Measurements from ENCODE around the gene CACHD1. TPM values are rescaled to one million over a fixed set of nuclear protein-coding genes. Genes with fewer than 3 reads are reported as not detected.

CACHD1 gene
- polyA plus RNA-seq, 3 donors from 2014 or later = not detected

DNA sequence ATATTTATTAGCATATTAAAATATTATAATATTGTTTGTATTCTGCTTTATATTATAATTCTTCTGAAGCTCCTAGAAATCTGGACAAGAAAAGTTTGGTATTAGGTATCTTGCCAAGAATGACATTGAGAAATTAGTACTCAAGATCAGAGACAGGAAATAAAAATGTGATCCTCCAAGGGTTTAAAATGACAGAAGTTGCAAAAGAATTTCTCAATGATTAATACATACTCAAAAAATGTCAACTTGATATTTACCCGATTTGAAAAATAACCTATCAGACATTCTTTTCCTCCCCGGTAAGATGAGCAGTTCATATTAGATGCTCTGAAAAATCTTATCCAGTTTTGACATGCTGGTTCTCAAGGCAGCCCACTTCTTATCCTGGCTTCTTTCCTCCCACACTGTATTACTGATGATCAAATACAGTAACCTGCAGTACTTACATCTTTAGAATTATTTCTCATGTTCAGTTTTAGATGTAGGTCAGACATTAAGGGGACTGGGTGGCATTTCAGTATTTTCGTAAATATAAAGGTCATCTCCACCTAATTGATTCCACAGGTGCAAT is 55.3 kb downstream of the CACHD1 start:
- peaks cover 0 to 9% (median 2%) of the 10 kb centered on the region in 3 donors for H3K27me3 Mint-ChIP-seq (ENCODE audit: low read depth in 3 of 3)
- no peak overlapping the region for H3K4me3 Mint-ChIP-seq
- H3K4me1 Mint-ChIP-seq = no peaks in the 10 kb centered on the region
- no peak overlapping the region for H3K27ac Mint-ChIP-seq
- no peak for DNase-seq
- no peaks in the 10 kb centered on the region for H3K36me3 Mint-ChIP-seq
- no peaks in the 10 kb centered on the region for H3K9me3 Mint-ChIP-seq

DNA sequence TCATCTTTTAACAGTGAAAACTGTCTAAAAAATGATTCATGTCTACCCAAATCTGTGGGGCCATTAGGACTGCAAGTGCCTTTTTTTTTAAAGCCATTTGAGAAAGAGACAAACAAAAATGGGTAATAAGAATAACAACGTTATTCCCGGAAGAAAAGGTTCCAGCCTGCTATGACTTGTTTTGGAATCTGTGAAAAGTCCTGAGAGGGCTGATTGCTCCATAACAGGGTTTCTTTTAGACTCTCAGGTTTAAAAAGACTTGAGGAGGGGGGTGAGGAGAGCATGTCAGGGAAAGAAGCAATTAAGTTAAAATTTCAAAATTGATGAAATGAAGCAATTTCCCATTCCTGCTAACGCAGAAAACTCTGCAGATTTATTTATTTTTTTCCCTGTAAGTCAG is 56.4 kb downstream of the CACHD1 start:
- H3K4me1 Mint-ChIP-seq = no peaks in the 10 kb centered on the region
- no peaks in the 10 kb centered on the region for H3K9me3 Mint-ChIP-seq
- DNase-seq = no peak
- no peaks in the 10 kb centered on the region for H3K36me3 Mint-ChIP-seq
- H3K27ac Mint-ChIP-seq = no peak overlapping the region
- no peak overlapping the region for H3K4me3 Mint-ChIP-seq
- H3K27me3 Mint-ChIP-seq (ENCODE audit: low read depth in 3 of 3) = peaks cover 0 to 12% (median 2%) of the 10 kb centered on the region in 3 donors

DNA sequence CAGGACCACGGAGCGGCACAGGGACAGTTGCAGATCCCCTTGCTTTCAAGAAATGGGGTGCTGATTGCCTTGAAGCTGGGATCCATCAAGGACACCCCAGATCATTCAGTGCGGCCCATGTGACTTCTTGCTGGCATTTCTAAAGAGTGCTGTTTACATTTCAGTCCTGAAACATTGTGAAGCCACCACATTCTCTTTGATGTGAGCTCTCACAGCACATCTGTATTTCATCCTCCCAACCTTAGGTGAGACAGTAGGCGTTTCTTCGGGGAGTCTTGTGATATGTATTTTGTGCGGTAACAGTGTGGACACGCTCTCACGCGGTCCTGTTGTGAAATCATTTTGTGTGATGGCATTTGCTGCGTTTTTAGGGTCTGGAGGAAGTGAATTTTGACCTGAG is 57.2 kb downstream of the CACHD1 start:
- no peaks in the 10 kb centered on the region for H3K9me3 Mint-ChIP-seq
- no peak overlapping the region for H3K4me3 Mint-ChIP-seq
- H3K27me3 Mint-ChIP-seq (ENCODE audit: low read depth in 3 of 3) = peaks cover 0 to 12% (median 2%) of the 10 kb centered on the region in 3 donors
- H3K36me3 Mint-ChIP-seq = no peaks in the 10 kb centered on the region
- H3K4me1 Mint-ChIP-seq = no peaks in the 10 kb centered on the region
- DNase-seq = no peak
- H3K27ac Mint-ChIP-seq = no peak overlapping the region

DNA sequence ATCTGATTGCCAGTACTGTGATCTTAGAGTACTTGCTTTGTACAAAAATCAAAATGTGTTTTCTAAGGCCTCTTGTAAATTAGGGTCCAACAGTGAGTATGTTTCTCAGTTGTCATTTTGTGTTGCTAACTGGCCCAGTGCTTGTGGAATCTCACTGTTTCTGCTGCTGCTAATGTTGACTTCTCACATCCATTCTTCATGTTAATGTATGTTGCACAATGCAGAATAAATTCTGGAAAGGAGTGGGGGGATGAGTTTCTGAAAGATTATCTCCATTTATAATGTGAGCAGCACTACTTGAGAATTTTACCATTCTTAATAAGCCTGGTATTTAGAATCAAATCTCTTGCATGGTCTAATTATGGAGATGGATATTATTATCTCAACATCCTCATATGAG is 57.9 kb downstream of the CACHD1 start:
- Mint-ChIP-seq H3K27ac (no peak overlapping the region), H3K9me3 (no peaks in the 10 kb centered on the region), H3K36me3 (no peaks in the 10 kb centered on the region), H3K4me1 (no peaks in the 10 kb centered on the region), H3K27me3 (ENCODE audit: low read depth in 3 of 3) (peaks cover 0 to 12% (median 2%) of the 10 kb centered on the region in 3 donors), H3K4me3 (no peak overlapping the region)
- no peak for DNase-seq

DNA sequence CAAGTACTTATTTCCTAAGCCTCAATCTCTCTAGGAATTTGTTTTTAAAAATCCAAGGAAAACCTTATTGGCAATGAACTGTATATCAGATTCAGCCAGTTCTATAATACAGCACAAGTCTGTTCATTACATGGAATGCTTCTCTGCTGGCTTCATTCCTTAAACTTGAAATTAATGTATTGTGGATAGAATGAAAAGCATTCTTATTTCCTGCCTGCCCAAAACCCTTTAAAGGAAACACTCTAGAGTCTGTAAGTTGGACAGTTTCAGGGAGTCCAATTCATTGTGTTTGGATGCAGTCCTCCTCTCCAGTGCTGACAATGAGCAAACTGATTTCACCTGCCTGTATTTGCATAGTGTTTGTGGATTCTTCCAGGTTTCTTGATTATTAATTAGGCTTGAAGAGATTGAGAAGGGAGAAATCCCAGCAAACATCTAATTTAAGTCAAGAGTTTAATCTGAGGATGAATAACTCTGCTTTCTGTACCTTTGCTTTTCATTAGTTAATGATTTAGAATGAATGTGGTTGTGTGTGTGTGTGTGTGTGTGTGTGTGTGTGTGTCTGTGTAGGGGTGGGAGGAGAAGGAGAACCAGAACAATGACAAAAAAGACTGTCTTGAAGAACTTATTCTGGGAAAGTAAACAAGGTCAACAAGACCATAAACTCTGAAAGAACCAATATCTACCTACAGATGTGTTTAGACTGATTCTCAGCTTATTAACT is 61.2 kb downstream of the CACHD1 start:
- Mint-ChIP-seq H3K27me3 (ENCODE audit: low read depth in 3 of 3) (peaks cover 0 to 12% (median 0%) of the 10 kb centered on the region in 3 donors), H3K4me1 (no peaks in the 10 kb centered on the region), H3K9me3 (no peaks in the 10 kb centered on the region), H3K27ac (no peak overlapping the region), H3K4me3 (no peak overlapping the region), H3K36me3 (no peaks in the 10 kb centered on the region)
- no peak for DNase-seq

DNA sequence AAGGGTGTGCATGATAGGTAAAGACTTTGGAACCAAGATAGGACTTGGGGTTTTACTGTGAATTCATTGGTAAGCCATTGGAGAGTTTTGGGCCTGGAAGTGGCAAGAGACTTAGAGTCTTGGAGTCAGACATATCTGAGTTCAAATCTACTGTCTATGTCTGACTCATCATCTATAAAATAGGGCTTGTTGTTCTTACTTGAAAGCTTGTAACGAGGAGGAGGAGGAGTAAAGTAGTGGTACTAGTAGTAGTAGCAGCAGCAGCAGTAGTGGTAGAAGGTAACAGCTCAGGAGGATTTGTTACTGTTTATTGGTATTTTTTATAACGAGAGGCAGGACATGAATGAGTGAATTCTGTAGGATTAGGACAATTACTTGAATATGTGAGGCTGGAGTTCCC is 62.7 kb downstream of the CACHD1 start:
- no peaks in the 10 kb centered on the region for H3K4me1 Mint-ChIP-seq
- H3K36me3 Mint-ChIP-seq = no peaks in the 10 kb centered on the region
- no peaks in the 10 kb centered on the region for H3K9me3 Mint-ChIP-seq

DNA sequence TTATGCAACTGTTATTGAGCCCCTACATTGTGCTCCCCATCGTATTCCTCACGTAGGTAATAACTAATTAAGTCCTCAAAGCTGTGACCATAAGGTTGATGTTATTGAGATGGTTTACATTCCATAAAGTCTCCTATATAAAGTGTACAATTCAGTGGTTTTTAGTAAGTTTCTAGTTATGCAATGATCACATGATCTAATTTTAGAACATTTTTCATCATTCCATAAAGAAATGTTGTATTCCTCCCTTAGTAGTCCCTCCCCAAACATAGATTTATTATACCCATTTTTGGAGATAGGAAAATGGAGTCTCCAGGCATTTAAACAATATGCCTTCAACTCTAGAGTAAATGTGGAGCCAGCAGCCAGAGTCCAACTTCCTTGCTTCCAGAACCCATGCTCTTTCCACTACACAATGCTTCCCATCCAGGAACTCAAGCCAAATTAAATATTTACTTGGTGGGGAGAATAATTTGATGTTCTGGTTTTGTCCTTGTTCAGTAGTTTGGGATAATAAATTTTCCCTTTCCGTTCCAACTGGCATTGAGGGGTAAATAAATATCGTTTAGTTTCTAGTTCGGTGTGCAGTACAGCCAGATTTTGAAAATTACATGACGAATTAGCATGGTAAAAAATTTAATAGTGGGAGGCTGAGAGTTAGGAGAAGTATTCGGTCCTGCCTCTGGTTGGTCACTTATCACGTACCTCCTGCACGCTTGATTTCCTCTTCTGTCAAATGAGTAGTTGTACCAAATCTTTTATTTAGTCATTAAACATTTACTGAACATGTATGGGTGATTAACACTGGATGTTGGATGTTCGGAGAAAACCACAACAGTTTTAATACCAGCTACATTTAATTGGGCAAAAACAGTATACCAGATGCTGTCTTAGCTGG is 66.3 kb downstream of the CACHD1 start:
- Mint-ChIP-seq H3K27ac (no peak overlapping the region), H3K4me3 (no peak overlapping the region), H3K27me3 (ENCODE audit: low read depth in 3 of 3) (peaks cover 0 to 1% (median 0%) of the 10 kb centered on the region in 3 donors), H3K9me3 (no peaks in the 10 kb centered on the region), H3K36me3 (no peaks in the 10 kb centered on the region), H3K4me1 (no peaks in the 10 kb centered on the region)
- DNase-seq = no peak

More for the DNA sequence above, 62.7 kb downstream of the CACHD1 start:
- peaks cover 0 to 12% (median 0%) of the 10 kb centered on the region in 3 donors for H3K27me3 Mint-ChIP-seq (ENCODE audit: low read depth in 3 of 3)
- H3K4me3 Mint-ChIP-seq = no peak overlapping the region
- DNase-seq = no peak
- no peak overlapping the region for H3K27ac Mint-ChIP-seq

DNA sequence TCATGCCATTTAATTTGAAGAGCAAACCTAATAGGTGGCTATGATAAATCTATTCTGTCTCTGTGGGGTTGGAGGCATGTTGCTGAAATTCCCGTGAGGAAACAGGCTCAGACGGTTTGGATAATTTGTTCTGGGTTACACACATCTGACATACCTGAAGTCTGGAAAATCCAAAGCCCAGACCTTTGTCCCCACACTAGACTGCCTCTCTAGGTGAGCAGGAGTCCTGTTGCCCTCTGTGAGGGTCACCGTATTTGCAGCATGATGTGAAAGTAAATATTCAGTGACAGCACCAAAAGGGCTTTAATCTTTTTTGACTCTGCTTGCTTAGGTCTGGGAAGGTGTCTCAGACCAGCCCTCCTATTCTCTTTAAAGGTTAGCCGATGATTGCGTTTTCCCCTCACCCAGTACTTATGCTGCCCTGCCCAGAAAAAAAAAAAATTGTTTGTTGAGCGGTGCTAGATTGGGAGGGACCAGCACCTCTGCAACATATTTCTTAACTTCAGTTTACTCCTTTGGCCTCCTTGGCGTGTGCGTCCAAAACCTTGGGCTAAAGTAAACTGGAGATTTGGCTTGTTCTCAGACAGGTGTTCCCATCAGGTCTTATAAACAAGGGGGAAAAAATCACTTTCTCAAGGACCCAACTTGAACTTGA is 67.0 kb downstream of the CACHD1 start:
- Mint-ChIP-seq H3K9me3 (no peaks in the 10 kb centered on the region), H3K36me3 (no peaks in the 10 kb centered on the region), H3K27ac (no peak overlapping the region), H3K4me3 (no peak overlapping the region), H3K4me1 (no peaks in the 10 kb centered on the region), H3K27me3 (ENCODE audit: low read depth in 3 of 3) (no peaks in the 10 kb centered on the region)
- no peak for DNase-seq

DNA sequence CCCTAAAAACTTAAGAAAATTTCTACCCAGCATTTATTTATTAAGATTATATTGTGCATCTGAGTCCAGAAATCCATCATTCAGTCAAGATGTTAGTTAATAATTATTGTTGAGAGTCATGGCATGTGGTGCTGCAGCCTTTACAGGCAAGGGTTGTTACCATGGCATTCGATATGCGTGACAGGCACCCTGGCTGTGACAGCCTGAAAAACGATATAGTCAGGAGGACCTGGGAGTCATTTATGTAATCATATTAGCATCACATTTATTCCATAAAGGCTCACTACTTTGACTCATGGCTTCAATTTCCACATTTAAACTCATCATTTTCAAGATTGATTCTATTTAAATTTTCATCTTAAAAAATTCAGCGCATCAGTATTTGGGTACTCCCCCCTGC is 68.0 kb downstream of the CACHD1 start:
- Mint-ChIP-seq H3K4me3 (no peak overlapping the region), H3K27ac (no peak overlapping the region)
- no peak for DNase-seq

DNA sequence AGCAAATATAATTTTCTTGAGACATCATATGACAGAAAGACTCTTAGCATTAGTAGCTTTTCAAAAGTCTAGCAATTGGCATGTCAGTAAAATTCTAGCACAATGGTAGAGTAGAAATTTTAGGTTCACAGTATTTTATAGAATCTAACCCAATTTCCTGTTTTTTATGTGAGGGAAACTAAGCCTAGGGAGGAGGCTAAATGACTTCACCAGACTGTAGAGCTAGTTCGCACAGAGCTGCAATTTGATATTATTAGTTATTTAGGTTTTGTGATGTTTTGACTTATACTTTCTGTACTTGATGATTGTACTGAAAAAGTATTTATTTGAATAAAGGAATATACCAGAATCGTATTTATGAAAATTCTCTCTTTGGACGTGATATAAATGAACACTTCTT is 68.5 kb downstream of the CACHD1 start:
- no peaks in the 10 kb centered on the region for H3K36me3 Mint-ChIP-seq
- no peaks in the 10 kb centered on the region for H3K27me3 Mint-ChIP-seq (ENCODE audit: low read depth in 3 of 3)
- no peak overlapping the region for H3K4me3 Mint-ChIP-seq
- DNase-seq = no peak
- no peaks in the 10 kb centered on the region for H3K9me3 Mint-ChIP-seq
- no peaks in the 10 kb centered on the region for H3K4me1 Mint-ChIP-seq
- H3K27ac Mint-ChIP-seq = no peak overlapping the region

More for the DNA sequence above, 68.0 kb downstream of the CACHD1 start:
- no peaks in the 10 kb centered on the region for H3K27me3 Mint-ChIP-seq (ENCODE audit: low read depth in 3 of 3)
- H3K36me3 Mint-ChIP-seq = no peaks in the 10 kb centered on the region
- no peaks in the 10 kb centered on the region for H3K4me1 Mint-ChIP-seq
- H3K9me3 Mint-ChIP-seq = no peaks in the 10 kb centered on the region

DNA sequence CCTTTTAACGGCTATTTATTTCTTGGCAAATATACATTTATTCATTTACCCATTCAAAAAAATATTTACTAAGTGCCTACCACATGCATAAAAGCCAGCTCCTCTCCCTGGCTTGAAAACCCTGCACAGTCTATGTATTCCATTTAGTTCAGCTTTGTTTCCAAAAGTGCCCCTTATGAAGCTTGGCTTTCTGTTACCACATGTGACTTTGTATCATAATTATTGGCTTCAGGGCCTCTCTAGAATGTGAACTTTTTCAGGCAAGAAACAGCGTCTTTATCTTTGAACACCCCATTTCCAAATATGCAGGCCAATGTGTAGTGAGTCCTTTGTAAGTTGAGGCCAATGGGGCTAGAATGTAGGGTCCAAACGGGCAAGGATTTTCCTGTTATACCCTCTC is 69.4 kb downstream of the CACHD1 start:
- no peak overlapping the region for H3K27ac Mint-ChIP-seq
- no peaks in the 10 kb centered on the region for H3K4me1 Mint-ChIP-seq
- H3K9me3 Mint-ChIP-seq = no peaks in the 10 kb centered on the region
- DNase-seq = no peak
- no peaks in the 10 kb centered on the region for H3K27me3 Mint-ChIP-seq (ENCODE audit: low read depth in 3 of 3)
- no peaks in the 10 kb centered on the region for H3K36me3 Mint-ChIP-seq
- H3K4me3 Mint-ChIP-seq = no peak overlapping the region

DNA sequence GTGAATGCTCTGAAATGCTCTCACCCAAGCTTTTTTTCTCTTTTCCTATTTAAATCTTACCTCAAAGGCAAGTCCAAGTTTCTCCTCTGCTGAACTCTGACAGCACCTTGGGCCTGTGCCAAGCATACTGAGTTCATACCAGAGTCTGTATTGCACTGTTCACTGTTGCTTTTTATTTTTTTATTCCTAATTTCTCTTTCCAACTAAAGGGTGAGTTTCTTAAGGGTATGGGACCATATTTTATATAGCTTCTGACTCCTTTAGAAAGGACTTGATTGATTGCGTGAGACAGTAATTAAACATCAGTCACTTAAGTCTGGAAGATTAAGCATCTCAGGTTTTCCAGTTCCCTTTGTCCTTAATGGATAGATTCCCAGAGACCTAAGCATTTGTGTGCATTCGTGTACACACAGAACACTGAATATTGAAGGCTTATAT is 69.9 kb downstream of the CACHD1 start:
- H3K27ac Mint-ChIP-seq = no peak overlapping the region
- H3K27me3 Mint-ChIP-seq (ENCODE audit: low read depth in 3 of 3) = no peaks in the 10 kb centered on the region
- H3K4me1 Mint-ChIP-seq = no peaks in the 10 kb centered on the region
- H3K9me3 Mint-ChIP-seq = no peaks in the 10 kb centered on the region
- H3K36me3 Mint-ChIP-seq = no peaks in the 10 kb centered on the region
- DNase-seq = no peak
- H3K4me3 Mint-ChIP-seq = no peak overlapping the region

DNA sequence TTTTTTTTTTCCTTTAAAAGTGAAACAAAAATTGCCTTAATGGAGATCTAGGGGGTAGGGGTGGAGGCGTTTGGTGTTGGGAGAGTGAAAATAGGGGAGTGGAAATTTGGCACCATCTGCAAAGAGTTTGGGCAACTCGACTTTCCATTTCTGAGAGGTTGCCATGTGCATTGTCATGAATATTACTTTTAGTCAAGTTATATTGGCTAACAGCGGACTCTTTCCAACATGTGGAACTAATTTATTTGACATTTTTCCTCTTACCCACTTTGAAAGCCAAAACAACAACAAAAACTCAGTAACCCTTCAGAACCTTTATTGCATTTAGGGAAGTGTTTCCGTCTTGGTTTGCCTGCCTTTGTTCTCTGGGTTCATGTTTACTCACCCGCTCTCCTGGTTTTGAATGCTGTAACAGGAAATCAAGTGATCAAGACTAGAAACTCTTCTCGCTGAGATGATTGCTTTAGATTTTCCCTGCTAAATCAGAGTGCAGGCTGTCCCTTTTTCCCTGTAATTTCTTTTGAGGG is 70.4 kb downstream of the CACHD1 start:
- no peak for DNase-seq
- H3K4me3 Mint-ChIP-seq = no peak overlapping the region
- no peak overlapping the region for H3K27ac Mint-ChIP-seq
- no peaks in the 10 kb centered on the region for H3K27me3 Mint-ChIP-seq (ENCODE audit: low read depth in 3 of 3)
- no peaks in the 10 kb centered on the region for H3K36me3 Mint-ChIP-seq
- no peaks in the 10 kb centered on the region for H3K9me3 Mint-ChIP-seq
- H3K4me1 Mint-ChIP-seq = peaks cover 1 to 4% of the 10 kb centered on the region in 2 donors
